ENCODE results near the gene CEBPG. TPM values are rescaled to one million over a fixed set of nuclear protein-coding genes. Genes with fewer than 3 reads are reported as not detected.

The CEBPG gene
- total and polyA plus RNA-seq, 9 of the 15 experiments (the other 6 are each of a cell fraction or from before 2014, with no cell fraction given), result 9.5 to 34.9 (median 30.9) TPM

- peak; percentile 88 for ATAC-seq
- peaks cover 13% of the 10 kb centered on the region for H4K20me1 ChIP-seq (replicated peaks; ENCODE audit: control insufficient read depth, insufficient read depth, low read length)
- H3K79me2 ChIP-seq (ENCODE audit: control insufficient read depth, insufficient read depth, low read length), result no peaks in the 10 kb centered on the region
- peaks cover 0 to 16% of the 10 kb centered on the region in 2 experiments; a peak in 1 of 5 replicates for H3K27me3 ChIP-seq (ENCODE audit: control insufficient read depth in 2 of 2, insufficient read depth in 2 of 2, low read length in 2 of 2)
- no peak overlapping the region for H2AFZ ChIP-seq (ENCODE audit: low read depth, low read length)
- POLR2A ChIA-PET, result interaction anchor here (0.6 to 1.0 kb wide), 2 partner anchors 8 to 983 kb away, joined by 3 to 5 read pairs; no protein-coding TSS in a partner anchor
- 23% methylated on average over 12 of the region's 13 CpGs for WGBS (ENCODE audit: insufficient coverage, low coverage, missing lambda C conversion rate)
- H3K4me2 ChIP-seq (ENCODE audit: insufficient read depth, low read length), result no peak overlapping the region
- no peaks in the 10 kb centered on the region for H3K36me3 ChIP-seq (ENCODE audit: control insufficient read depth, insufficient read depth, low read length)
- H3K9me3 ChIP-seq (replicated peaks; ENCODE audit: control insufficient read depth, insufficient read depth, low read depth, low read length), result no peaks in the 10 kb centered on the region
- no peak overlapping the region for H3K4me3 ChIP-seq
- CTCF ChIA-PET (ENCODE audit: low intra/inter-chr PET ratio), result interaction anchor here (0.8 to 2.1 kb wide), 7 partner anchors 165 to 430 kb away, joined by 3 to 9 read pairs (median 5); no protein-coding TSS in a partner anchor
- in situ Hi-C loops (cut with MboI), result loop anchor here (5.0 to 10.0 kb wide), 2 partner anchors 169 to 262 kb away; no protein-coding TSS in a partner anchor
- DNase-seq (ENCODE audit: extremely low read depth in 1 of 4, low spot score in 3 of 4), result peak; percentile 75 to 88 (median 85)
- H3K9ac ChIP-seq (ENCODE audit: insufficient read depth in 1 of 2, low read depth in 2 of 2, low read length in 2 of 2), result no peak overlapping the region
- no TSS peak for BruUV-seq (replicated peaks)
- H3K9me1 ChIP-seq (ENCODE audit: control insufficient read depth, insufficient read depth, low read length), result no peaks in the 10 kb centered on the region
- peaks cover 0 to 32% of the 10 kb centered on the region in 2 experiments; a peak in 2 of 5 replicates for H3K4me1 ChIP-seq (replicated peaks in 1 of 2; ENCODE audit: control insufficient read depth in 2 of 2, insufficient read depth in 2 of 2, low read length in 2 of 2)
- intact Hi-C loops (cut with micrococcal nuclease), result loop anchor here (1.0 to 5.0 kb wide), 2 partner anchors 171 to 264 kb away; no protein-coding TSS in a partner anchor
- H3K27ac ChIP-seq (ENCODE audit: extremely low read depth, low read depth, low read length), result no peak overlapping the region
- FAIRE-seq, result peak; percentile 95
- TF ChIP-seq RHOXF2B (CRISPR knock-in tag; conservative IDR thresholded peaks at IDR 0.05) (no peak), GTF2E2 (tag; IDR thresholded peaks at IDR 0.05) (no peak), RAD21 (CRISPR knock-in tag; conservative IDR thresholded peaks at IDR 0.05 in 1 of 2, IDR thresholded peaks at IDR 0.05 in 1 of 2) (peak; percentile 84 to 93), SUPT5H (IDR thresholded peaks at IDR 0.05) (no peak), ZNF507 (tag; conservative IDR thresholded peaks at IDR 0.05) (no peak), POLR2A (conservative IDR thresholded peaks at IDR 0.05) (no peak), CHD4 (IDR thresholded peaks at IDR 0.05; ENCODE audit: insufficient read depth, insufficient replicate concordance, low read depth, low read length, poor library complexity, severe bottlenecking) (no peak), ZNF740 (CRISPR knock-in tag; IDR thresholded peaks at IDR 0.05) (peak; percentile 76; the same call in 1 of the 2 replicates), ZNF740 (tag; IDR thresholded peaks at IDR 0.05) (no peak), RNF219 (CRISPR knock-in tag; IDR thresholded peaks at IDR 0.05) (no peak), CC2D1A (IDR thresholded peaks at IDR 0.05) (0 out of 2 replicates have a peak, but pooled peaks have one; percentile 39), GABPB1 (CRISPR knock-in tag; IDR thresholded peaks at IDR 0.05) (no peak), ZNF274 (IDR thresholded peaks at IDR 0.05; ENCODE audit: borderline replicate concordance, low read depth, low read length) (no peak), ZNF3 (CRISPR knock-in tag; IDR thresholded peaks at IDR 0.05) (no peak), ZNF695 (CRISPR knock-in tag; IDR thresholded peaks at IDR 0.05) (no peak), IRF2 (CRISPR knock-in tag; IDR thresholded peaks at IDR 0.05) (no peak), FOXA1 (IDR thresholded peaks at IDR 0.05; ENCODE audit: borderline replicate concordance) (no peak)
Measured at GRCh38 chr19:33406521-33407139, 33.1 kb downstream of the CEBPG start.

Data from K562 (cell line).